Ishikawa (cell line): ENCODE data around the gene BMPR1A.

Experiments used
- CEBPB ChIP-seq: IDR thresholded peaks from 2 replicates; pipeline ENCODE4 v1.6.1; 2012
- EP300 ChIP-seq: IDR thresholded peaks from 2 replicates; pipeline ENCODE4 v1.6.1; 2012; ENCODE audit warnings: borderline replicate concordance
- FOXM1 ChIP-seq: IDR thresholded peaks from 2 replicates; pipeline ENCODE4 v1.6.1; 2012; ENCODE audit warnings: low read depth, borderline replicate concordance
- RAD21 ChIP-seq: IDR thresholded peaks from 2 replicates; pipeline ENCODE4 v1.6.1; 2012; ENCODE audit warnings: low read depth
- TAF1 ChIP-seq: IDR thresholded peaks from 2 replicates; pipeline ENCODE4 v1.6.1; 2012; ENCODE audit warnings: low read depth, mild to moderate bottlenecking
- TCF12 ChIP-seq: IDR thresholded peaks from 2 replicates; pipeline ENCODE4 v1.6.1; 2012; ENCODE audit warnings: low read depth
- TEAD4 ChIP-seq: IDR thresholded peaks from 2 replicates; pipeline ENCODE4 v1.6.1; 2012
- YY1 ChIP-seq: IDR thresholded peaks from 2 replicates; pipeline ENCODE4 v1.6.1; 2012; ENCODE audit warnings: low read depth
- TF ChIP-seq, protein P1 (sequence below): IDR thresholded peaks from 2 replicates; pipeline ENCODE4 v1.6.1; 2012
- TF ChIP-seq, protein P2 (sequence below): IDR thresholded peaks from 2 replicates; pipeline ENCODE4 v1.6.1; 2012; ENCODE audit warnings: low read depth, mild to moderate bottlenecking

DNA sequence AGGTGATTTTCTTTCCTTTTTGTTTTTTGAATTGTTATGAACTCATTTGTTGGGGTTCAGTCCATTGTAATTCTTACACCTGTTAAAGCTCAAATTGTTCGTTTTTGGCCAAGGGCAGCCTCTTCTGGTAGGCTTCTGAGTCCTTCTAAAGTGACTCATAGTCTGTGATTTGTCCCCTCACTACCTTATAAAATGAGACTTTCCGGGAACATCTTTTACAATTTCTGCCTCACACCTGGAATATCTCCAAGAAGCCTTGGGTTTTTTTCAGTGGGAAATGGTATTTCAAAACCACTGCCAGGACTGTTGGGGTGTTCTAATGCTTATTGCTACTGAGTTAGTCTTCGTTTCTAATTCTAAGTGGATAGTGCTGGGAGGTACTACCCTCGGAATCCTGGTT is 56.7 kb downstream of the BMPR1A start:
- TF ChIP-seq EP300 (no peak), CEBPB (no peak), TCF12 (no peak), TEAD4 (no peak), TAF1 (no peak), YY1 (no peak), RAD21 (no peak), FOXM1 (no peak)
- TF ChIP-seq, protein P1, sequence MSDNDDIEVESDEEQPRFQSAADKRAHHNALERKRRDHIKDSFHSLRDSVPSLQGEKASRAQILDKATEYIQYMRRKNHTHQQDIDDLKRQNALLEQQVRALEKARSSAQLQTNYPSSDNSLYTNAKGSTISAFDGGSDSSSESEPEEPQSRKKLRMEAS = no peak
- TF ChIP-seq, protein P2, sequence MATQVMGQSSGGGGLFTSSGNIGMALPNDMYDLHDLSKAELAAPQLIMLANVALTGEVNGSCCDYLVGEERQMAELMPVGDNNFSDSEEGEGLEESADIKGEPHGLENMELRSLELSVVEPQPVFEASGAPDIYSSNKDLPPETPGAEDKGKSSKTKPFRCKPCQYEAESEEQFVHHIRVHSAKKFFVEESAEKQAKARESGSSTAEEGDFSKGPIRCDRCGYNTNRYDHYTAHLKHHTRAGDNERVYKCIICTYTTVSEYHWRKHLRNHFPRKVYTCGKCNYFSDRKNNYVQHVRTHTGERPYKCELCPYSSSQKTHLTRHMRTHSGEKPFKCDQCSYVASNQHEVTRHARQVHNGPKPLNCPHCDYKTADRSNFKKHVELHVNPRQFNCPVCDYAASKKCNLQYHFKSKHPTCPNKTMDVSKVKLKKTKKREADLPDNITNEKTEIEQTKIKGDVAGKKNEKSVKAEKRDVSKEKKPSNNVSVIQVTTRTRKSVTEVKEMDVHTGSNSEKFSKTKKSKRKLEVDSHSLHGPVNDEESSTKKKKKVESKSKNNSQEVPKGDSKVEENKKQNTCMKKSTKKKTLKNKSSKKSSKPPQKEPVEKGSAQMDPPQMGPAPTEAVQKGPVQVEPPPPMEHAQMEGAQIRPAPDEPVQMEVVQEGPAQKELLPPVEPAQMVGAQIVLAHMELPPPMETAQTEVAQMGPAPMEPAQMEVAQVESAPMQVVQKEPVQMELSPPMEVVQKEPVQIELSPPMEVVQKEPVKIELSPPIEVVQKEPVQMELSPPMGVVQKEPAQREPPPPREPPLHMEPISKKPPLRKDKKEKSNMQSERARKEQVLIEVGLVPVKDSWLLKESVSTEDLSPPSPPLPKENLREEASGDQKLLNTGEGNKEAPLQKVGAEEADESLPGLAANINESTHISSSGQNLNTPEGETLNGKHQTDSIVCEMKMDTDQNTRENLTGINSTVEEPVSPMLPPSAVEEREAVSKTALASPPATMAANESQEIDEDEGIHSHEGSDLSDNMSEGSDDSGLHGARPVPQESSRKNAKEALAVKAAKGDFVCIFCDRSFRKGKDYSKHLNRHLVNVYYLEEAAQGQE = no peak
